Activated CD4-positive, CD25-positive, alpha-beta regulatory T cell treated with anti-CD3 and anti-CD28 coated beads, Interleukin-2, amount 50 U/mL, for 72 hours (primary cell): ENCODE measurements around the gene OLA1.

ENCODE experiments used
- DNase-seq: peaks from one replicate; pipeline ENCODE4 v3.0.0; 2021

Gene OLA1

DNA sequence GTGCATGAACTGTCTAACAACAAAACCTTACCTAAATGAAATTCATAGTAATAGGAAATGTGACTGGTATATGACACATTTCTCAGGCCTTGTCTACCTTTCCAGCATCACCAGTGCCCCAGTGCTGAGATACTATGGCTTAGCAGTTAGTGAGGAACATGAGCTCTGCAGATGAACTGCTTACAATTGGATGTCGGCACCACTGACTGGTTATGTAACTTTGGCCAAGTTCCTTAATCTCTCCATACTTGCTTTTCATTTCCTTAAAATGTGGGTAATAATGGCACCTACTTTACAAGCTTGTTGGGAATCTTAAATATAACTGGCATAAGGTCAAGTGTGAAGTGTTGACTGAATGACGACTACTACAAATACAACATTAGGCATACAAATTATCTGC, 136.3 kb downstream of the OLA1 start:
- DNase-seq: no peak

DNA sequence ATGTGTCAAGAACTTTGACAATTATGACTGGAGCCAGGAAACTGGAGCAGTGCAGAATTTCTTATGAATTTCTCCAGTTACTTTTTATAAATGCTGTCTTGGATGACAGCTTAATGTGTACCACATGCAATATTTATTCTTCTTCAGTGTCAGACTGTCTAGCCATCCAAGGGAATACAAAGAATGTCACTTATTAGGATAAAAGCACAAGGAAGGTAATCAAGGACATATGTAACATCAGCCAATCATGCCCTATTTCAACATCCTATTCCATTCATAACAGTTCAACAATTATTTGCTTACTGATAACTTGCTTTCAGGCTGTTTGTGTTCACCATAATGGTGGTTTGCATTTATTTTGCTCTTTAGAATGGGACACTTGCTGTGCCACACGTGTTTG, 139.8 kb downstream of the OLA1 start:
- DNase-seq: no peak

- DNase-seq: no peak
These were observed 141.6 kb downstream of the OLA1 start for GRCh38 chr2:174106736-174107135.

- DNase-seq: no peak
These were observed 153.8 kb downstream of the OLA1 start for GRCh38 chr2:174094542-174094941.

DNA sequence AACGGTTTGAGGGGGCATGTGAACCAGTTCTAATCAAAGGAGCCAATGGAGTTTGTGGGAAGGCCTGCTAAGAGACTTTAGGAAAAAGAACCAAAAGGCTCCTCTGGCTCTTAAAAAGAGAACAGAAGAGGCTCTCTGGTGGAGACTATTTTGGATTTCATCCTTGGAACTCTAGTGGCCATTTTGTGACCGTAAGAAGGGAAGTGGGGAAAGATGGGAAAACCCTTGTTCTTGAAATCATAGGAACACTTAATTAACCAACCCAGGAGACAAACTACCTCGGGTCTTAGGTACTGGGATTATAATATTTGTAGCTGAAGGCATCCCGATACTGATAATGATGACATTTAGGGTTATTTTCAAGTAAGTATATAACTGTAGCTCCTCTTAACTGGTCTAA, 157.9 kb downstream of the OLA1 start:
- no peak for DNase-seq

DNA sequence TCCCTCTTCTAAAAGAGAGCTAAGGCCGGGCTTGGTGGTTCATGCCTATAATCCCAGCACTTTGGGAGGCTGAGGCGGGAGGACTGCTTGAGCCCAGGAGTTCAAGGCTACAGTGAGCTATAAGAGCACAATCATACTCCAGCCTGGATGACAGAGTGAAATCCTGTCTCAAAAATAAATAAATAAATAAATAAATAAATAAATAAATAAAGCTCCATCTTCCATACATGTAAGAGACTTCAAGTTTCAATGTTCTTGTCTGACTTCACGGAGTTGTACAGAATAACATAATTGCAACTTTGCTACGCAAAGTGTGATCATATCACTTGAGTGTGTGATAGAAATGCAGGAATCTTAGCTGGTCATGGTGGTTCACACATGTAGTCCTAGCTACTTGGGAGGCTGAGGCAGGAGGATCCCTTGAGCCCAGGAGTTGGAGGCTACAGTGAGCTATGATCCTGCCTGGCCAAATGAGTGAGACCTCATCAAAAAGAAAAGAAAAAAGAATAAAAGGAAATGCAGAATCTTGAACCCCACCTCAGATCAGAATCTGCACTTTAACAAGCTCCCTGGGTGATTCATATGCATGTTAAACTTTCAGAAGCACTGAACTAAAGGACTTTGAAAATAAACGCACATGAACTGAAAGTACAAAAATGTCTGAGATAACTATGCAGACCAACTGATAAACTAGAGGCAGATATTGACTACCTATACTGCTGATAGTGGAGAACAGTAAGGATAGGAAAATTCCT, 159.4 kb downstream of the OLA1 start:
- DNase-seq: no peak

GRCh38 chr2:174086708-174087107, 161.6 kb downstream of the OLA1 start:
- no peak for DNase-seq

DNA sequence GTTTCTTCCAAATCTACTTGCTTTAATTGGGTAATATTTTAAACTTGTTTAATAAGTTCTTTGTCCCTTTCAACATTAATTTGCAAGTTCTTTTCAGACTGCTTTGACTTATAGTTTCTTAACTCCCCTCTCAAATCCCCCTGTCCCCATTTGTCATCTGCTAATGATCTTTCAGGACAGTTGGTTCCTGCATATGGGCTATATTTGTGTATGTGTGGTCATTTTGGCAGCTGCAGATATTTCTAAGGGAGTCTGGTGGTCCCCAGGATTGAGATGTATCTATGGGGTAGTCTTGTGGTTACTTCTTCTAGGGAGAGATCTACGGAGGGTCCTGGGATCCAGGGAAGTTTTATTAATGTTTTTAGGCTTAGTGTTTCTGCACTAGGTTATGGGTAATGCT, 162.6 kb downstream of the OLA1 start:
- DNase-seq: no peak

GRCh38 chr2:174083843-174084458, 164.4 kb downstream of the OLA1 start:
- no peak for DNase-seq

DNA sequence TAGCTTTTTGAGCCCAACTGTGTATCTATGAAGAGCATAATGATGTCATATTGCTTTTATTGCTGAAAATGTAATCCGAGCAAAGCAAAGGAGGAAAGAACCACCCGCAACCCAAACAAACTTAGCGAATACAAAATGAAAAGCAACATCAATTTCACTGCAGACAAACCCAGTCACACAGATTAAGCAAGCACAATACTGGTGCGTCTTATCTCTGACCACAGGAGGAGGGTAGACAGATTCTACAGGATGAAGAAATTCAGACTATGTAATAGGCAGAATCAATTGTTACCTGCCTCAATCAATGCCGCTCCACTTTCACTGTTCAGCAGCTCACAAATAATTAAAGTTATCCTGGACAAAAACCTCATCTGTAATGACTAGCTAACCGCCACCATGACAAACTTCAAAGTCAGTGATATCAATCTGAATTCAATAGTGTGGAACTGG, 167.6 kb downstream of the OLA1 start:
- no peak for DNase-seq

DNA sequence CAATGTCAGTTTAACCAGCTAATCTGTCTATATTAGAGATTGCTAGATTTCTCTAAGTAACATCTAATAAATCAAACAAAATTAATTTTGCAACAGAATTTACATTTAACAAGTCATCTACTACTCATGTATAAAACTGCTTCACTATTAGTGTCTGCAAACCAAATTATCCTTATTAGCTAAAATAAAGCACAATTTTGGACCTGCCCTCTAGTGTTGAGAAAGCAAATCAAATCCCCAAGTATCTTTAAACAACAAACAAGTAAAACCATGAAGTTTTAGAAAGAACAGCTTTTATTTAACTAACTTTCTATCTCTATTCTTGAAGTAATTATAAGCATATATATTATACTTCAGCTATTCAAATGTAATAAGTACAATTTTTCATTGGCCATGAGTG, 170.1 kb downstream of the OLA1 start:
- DNase-seq: no peak

DNA sequence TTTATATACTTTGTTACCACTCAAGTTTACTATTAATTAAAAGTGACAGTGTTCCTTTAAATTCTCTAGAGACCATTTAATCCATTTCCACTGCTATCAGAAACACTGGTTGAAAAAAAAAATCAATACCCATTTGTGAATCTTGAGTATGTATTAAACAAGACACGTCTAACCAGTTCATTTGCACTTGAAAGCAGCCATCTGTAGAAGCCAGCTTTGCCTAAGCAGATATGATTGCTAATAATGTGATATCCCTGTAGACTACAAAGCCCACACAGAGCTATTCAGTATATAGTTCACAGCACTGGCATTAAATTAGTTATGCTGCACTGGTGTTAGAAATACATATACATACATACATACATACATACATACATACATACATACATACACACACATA, 171.4 kb downstream of the OLA1 start:
- no peak for DNase-seq

- no peak for DNase-seq
These were observed 172.3 kb downstream of the OLA1 start for GRCh38 chr2:174076040-174076439.

DNA sequence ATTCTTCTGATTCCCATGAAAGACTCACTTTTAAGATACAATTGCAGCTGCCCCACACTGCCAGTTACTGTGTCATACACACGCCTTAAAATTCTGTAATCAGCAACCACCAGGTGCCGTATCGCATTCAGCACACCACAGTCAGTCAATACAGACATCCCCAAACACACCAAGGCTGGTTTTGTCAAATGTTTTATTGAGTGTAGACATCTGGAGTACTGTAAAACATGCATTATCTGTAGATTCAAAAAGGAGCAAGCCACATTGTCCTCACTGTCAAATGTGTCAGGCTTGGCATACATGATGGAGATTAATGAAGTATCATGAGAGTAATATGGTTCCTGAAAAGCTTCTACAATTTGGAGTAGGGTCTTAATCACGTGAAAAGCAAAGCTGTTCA, 173.5 kb downstream of the OLA1 start:
- no peak for DNase-seq

- DNase-seq: no peak
These were observed 175.5 kb downstream of the OLA1 start for GRCh38 chr2:174072857-174073256.

DNA sequence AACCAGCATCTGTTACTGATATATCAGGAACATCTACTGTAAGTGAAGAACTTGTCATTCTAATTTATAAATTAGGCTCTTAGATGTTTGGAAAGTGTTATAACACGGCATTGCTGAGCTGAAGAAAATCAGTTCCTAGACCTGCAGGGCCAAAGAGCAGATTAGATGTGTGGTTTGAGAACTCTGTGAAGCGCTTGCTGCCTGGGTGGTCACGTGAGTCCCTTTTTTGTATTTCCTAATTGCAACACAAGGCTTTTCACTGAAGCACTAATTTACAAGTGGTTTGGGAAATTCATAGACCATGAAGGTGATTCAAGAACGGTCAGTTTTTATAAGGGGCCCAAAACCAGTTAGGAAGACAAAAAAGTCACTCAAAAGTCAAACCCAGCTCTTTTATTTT, 176.3 kb downstream of the OLA1 start:
- DNase-seq: no peak

DNA sequence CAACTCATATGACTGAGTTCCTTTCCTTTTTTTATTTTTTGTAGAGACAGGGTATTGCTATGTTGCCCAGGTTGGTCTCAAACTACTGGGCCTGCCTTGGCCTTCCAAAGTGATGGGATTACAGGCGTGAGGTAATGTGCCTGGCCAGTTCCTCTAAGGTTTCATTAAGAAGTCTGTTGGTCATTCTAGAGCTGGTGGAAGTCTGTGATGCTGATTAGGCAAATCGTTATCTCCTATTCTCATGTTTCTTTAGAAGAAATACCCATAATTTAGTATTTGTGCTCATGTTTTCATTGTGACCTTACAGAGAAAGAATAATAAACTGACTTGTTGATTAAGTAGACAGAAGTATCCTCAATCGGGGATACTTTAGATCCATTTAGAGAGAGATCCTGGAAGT, 177.0 kb downstream of the OLA1 start:
- DNase-seq: no peak

DNA sequence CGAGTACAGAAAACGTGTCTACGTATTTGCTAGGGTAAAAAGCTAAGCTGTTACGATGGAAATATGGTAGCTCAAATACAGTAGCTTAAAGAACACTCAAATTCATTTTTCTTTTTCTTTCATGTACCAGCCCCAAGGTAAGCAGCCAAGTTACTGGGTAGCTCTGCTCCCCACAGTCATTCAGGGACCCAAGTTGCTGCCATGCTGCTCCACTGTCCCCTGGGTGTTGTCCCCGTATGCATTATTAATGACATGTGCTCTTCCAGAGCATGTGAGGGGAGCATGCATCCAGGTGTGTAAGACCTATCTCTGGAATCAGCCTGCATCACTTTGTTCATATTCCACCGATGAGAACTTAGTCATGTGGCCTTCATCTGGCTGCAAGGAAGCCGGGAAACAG, 178.1 kb downstream of the OLA1 start:
- DNase-seq: no peak

DNA sequence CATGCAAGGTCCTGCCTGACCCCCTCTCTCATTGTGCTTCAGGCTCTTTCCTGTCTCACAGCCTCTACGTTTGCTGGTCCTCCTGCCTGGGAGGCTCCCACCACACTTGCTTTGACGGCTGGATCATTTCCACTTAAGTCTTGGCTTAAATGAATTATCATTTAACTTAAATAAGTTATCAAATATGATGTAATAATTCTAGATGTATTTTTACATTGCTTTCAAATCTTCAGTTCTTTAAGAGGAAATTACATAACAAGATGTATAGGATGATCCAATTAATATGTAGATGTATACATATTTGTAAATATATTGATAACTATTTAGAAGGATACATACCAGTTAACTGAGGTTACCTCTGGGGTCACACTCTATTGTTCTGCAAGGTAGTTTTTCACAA, 180.5 kb downstream of the OLA1 start:
- no peak for DNase-seq

DNA sequence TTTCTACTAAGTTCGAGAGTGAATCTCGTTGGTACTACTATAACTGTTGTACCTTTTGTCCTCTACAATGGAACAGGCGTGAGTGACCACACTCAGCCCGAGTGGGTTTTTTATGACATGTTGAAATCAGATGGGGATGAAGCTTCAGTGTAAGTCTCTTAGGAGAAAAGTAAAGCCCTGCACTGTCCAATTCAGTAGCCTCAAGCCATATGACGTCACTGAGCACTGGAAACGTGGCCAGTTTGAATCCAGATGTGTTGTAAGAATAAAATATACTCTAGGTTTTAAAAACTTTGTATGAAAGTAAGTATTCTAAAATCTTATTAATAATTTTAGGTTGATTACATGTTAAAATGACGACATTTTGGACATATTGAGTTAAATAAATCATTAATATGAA, 181.5 kb downstream of the OLA1 start:
- no peak for DNase-seq

DNA sequence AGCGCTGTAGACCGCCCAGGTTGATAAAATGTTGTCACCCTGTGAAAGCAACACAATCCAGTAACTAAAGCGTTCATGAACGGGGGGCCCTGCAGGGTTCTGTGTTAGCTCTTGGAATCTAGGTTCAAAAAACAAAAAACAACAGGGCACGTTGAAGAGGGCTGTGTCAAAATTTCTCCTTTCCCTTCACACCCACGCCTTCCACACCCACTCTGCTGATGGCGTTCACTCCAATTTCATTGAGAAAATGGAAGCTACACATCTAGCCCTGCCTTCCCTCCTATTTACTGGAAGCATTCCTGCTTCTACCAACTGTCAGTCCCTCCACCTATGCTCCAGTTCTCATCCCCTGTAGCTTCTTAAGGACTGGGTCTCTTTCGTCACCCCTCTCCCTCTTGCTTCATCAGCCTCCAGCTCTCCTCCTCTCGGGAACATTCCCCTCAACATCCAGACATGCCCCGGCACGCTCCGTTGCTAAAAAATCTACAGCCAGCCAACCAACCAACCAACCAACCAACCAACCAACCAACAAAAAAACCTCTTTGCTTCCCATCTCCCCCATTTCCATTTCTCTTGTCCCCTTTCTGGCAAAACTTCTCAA, 184.7 kb downstream of the OLA1 start:
- no peak for DNase-seq

GRCh38 chr2:174062934-174063333, 185.4 kb downstream of the OLA1 start:
- no peak for DNase-seq

DNA sequence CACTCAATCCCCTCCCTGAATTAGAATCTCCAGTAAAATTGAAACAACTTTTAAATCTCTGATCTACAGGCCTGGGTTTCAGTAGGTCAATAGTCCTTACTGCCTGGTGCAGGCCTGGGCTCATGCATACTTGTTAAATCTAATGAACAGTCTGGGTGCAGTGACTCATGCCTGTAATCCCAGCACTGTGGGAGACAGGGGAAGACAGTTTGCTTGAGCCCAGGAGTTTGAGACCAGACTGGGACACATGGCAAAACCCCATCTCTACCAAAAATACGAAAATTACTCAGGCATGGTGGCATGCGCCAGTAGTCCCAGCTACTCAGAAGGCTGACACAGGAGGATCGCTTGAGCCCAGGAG, 188.5 kb downstream of the OLA1 start:
- no peak for DNase-seq

GRCh38 chr2:174059178-174059883, 189.0 kb downstream of the OLA1 start:
- no peak for DNase-seq
